HG03159 (cell line): Measurements from ENCODE around the gene NBEA.
"Not testable (repeated sequence)": the region's sequence is repeated elsewhere in the genome, so short reads cannot be mapped to it uniquely, and the experiment has no call there.

Experiments
- ATAC-seq: cut with Tn5 transposase; IDR thresholded peaks from one replicate; pipeline ENCODE4 v1.9.1; 2021; ENCODE audit warnings: mild to moderate bottlenecking, moderate library complexity; ENCODE audit not compliant: unreplicated experiment

NBEA gene

GRCh38 chr13:35378939-35379338, 436.9 kb downstream of the NBEA start:
- ATAC-seq, result no peak

GRCh38 chr13:35379663-35380062, 437.6 kb downstream of the NBEA start:
- no peak for ATAC-seq

GRCh38 chr13:35387682-35388250, 445.7 kb downstream of the NBEA start:
- no peak for ATAC-seq

GRCh38 chr13:35388441-35389355, 446.6 kb downstream of the NBEA start:
- no peak for ATAC-seq

GRCh38 chr13:35389535-35389934, 447.5 kb downstream of the NBEA start:
- ATAC-seq, result no peak

- ATAC-seq, result no peak
Observed at GRCh38 chr13:35392768-35393167, 450.7 kb downstream of the NBEA start.

GRCh38 chr13:35393886-35394285, 451.8 kb downstream of the NBEA start:
- ATAC-seq, result no peak

- not testable (repeated sequence) for ATAC-seq
Observed at GRCh38 chr13:35408285-35408684, 466.2 kb downstream of the NBEA start.

- ATAC-seq, result no peak
Observed at GRCh38 chr13:35411059-35411744, 469.1 kb downstream of the NBEA start.

GRCh38 chr13:35448465-35448864, 506.4 kb downstream of the NBEA start:
- ATAC-seq, result no peak

GRCh38 chr13:35449821-35450220, 507.8 kb downstream of the NBEA start:
- no peak for ATAC-seq

GRCh38 chr13:35455022-35455421, 513.0 kb downstream of the NBEA start:
- no peak for ATAC-seq

- ATAC-seq, result no peak
Observed at GRCh38 chr13:35457258-35457657, 515.2 kb downstream of the NBEA start.

- no peak for ATAC-seq
Observed at GRCh38 chr13:35460061-35460460, 518.0 kb downstream of the NBEA start.

- ATAC-seq, result no peak
Observed at GRCh38 chr13:35465371-35465770, 523.3 kb downstream of the NBEA start.

- no peak for ATAC-seq
Observed at GRCh38 chr13:35468195-35468594, 526.1 kb downstream of the NBEA start.

- no peak for ATAC-seq
Observed at GRCh38 chr13:35469806-35470525, 527.9 kb downstream of the NBEA start.

- no peak for ATAC-seq
Observed at GRCh38 chr13:35470671-35471661, 528.9 kb downstream of the NBEA start.

GRCh38 chr13:35471706-35472322, 529.7 kb downstream of the NBEA start:
- ATAC-seq, result no peak
